Upper lobe of left lung (tissue), 6 donors: ENCODE data around the gene ITGA4. TPM values are rescaled to one million over a fixed set of nuclear protein-coding genes. Genes with fewer than 3 reads are reported as not detected.

Experiments
- ATAC-seq, 2 donors: fragments of 200-7000 bp; cut with Tn5 transposase; one replicate each; pipeline ENCODE4 v1.9.1; 2022; ENCODE audit warnings: mild to moderate bottlenecking in 2 of 2, moderate library complexity in 2 of 2; ENCODE audit not compliant: low FRiP score in 2 of 2
- DNase-seq, 2 donors: peaks; one replicate each; pipeline ENCODE4 v3.0.0-alpha.2; 2019 to 2020
- H3K27ac ChIP-seq, 4 donors: fragments of 200-600 bp; sonication (generic); one replicate each; pipeline ENCODE4 v1.5.1; 2016 to 2019
- H3K27me3 ChIP-seq, 4 donors: fragments of 200-600 bp; sonication (generic); one replicate each; pipeline ENCODE4 v1.5.1; 2017 to 2019
- H3K36me3 ChIP-seq, 4 donors: fragments of 200-600 bp; sonication (generic); one replicate each; pipeline ENCODE4 v1.5.1; 2016 to 2019
- H3K4me1 ChIP-seq, 4 donors: fragments of 200-600 bp; sonication (generic); one replicate each; pipeline ENCODE4 v1.5.1; 2018 to 2019
- H3K4me3 ChIP-seq, 4 donors: fragments of 200-600 bp; sonication (generic); one replicate each; pipeline ENCODE4 v1.5.1; 2017 to 2019; ENCODE audit warnings: mild to moderate bottlenecking in 2 of 4, moderate library complexity in 1 of 4
- H3K9me3 ChIP-seq, 4 donors: fragments of 200-600 bp; sonication (generic); one replicate each; pipeline ENCODE4 v1.5.1; 2018 to 2019
- CTCF ChIP-seq, 6 experiments: fragments of 450-650 bp in 4 of 6; fragments of 200-600 bp in 2 of 6; sonication (generic) in 2 of 6; IDR thresholded peaks; one replicate each; pipeline ENCODE4 v1.5.1; 2016 to 2019; ENCODE audit warnings: antibody characterized with exemption in 6 of 6
- EP300 ChIP-seq, 4 donors: sonication (generic); formaldehyde crosslinking; IDR thresholded peaks; one replicate each; pipeline ENCODE4 v1.5.1; 2017; ENCODE audit warnings: antibody characterized with exemption in 4 of 4, control low read depth in 2 of 4
- POLR2A ChIP-seq, 4 donors: fragments of 450-650 bp; IDR thresholded peaks; one replicate each; pipeline ENCODE4 v1.5.1; 2016 to 2017; ENCODE audit warnings: antibody characterized with exemption in 4 of 4, mild to moderate bottlenecking in 2 of 4
- POLR2AphosphoS5 ChIP-seq, 2 donors: sonication (generic); formaldehyde crosslinking; IDR thresholded peaks; one replicate each; pipeline ENCODE4 v1.5.1; 2017; ENCODE audit warnings: antibody characterized with exemption in 2 of 2
- WGBS, 2 donors: methylation state at CpG; one replicate each; pipeline ENCODE4 v1.1.5; 2017 to 2018; 5-methylcytosine and 5-hydroxymethylcytosine counted together
- total RNA-seq, 6 donors: library from RNA; depleted of rRNA in 4 of 6; stranded (reverse); fragments of >200 nt in 4 of 6; gene quantifications; one replicate each; pipeline versions ENCODE4 v1.1.0 to v1.2.1, GENCODE V29; 2016 to 2021
- donor health status: DM: no; HTN: no; CAD: no; lungs with moderate emphysema.
- donor health status: DM: no; HTN: yes; CAD: no; lungs with severe emphysema.

Gene ITGA4
- total RNA-seq, 6 donors from 2014 or later: 13.9 to 30.5 (median 23.9) TPM

GRCh38 chr2:181566334-181567032 is 109.3 kb downstream of the ITGA4 start:
- 88 to 93% methylated on average over 6 of the region's 6 CpGs for WGBS, 2 donors
- ATAC-seq: no peak

DNA sequence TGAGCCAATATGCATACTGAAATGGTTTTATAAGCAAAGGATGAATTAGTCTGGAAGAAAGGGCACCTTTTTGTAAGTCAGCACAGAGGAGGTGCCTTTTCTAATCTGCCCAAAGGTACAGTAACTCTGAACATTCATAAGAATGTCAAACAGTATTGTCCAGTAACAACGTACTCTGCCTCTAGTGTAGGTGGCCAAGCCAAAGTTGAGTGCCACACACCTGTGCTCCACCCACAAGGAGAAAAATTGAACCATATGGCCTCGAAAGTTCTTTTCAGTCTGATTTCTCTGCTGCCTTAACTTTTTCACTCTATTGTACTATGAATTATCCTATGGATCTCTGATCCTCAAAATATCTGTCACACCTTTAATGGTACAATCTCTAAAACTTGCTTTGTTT is 112.9 kb downstream of the ITGA4 start:
- H3K27me3 ChIP-seq: no peaks in the 10 kb centered on the region
- H3K4me1 ChIP-seq: no peaks in the 10 kb centered on the region
- WGBS, 2 donors: 79 to 85% methylated on average over 2 of the region's 2 CpGs
- no peak for ATAC-seq
- TF ChIP-seq POLR2AphosphoS5 (IDR thresholded peaks at IDR 0.05) (no peak), CTCF (IDR thresholded peaks at IDR 0.05) (no peak), POLR2A (IDR thresholded peaks at IDR 0.05) (no peak), EP300 (IDR thresholded peaks at IDR 0.05) (no peak)
- no peaks in the 10 kb centered on the region for H3K9me3 ChIP-seq
- H3K36me3 ChIP-seq: no peaks in the 10 kb centered on the region
- no peak overlapping the region for H3K4me3 ChIP-seq
- H3K27ac ChIP-seq: no peak overlapping the region
- DNase-seq: no peak

More at GRCh38 chr2:181566334-181567032, 109.3 kb downstream of the ITGA4 start:
- DNase-seq: no peak
- no peak overlapping the region for H3K4me3 ChIP-seq
- H3K36me3 ChIP-seq: no peaks in the 10 kb centered on the region
- H3K9me3 ChIP-seq: no peaks in the 10 kb centered on the region
- no peak overlapping the region for H3K27ac ChIP-seq
- TF ChIP-seq EP300 (IDR thresholded peaks at IDR 0.05) (no peak), POLR2A (IDR thresholded peaks at IDR 0.05) (no peak), CTCF (IDR thresholded peaks at IDR 0.05) (no peak), POLR2AphosphoS5 (IDR thresholded peaks at IDR 0.05) (no peak)
- H3K4me1 ChIP-seq: no peaks in the 10 kb centered on the region
- no peaks in the 10 kb centered on the region for H3K27me3 ChIP-seq

- TF ChIP-seq CTCF (IDR thresholded peaks at IDR 0.05) (peak in 1 of 6 experiments; percentile 12), POLR2A (IDR thresholded peaks at IDR 0.05) (no peak), EP300 (IDR thresholded peaks at IDR 0.05) (no peak), POLR2AphosphoS5 (IDR thresholded peaks at IDR 0.05) (no peak)
- H3K27me3 ChIP-seq: no peaks in the 10 kb centered on the region
- no peaks in the 10 kb centered on the region for H3K9me3 ChIP-seq
- DNase-seq: no peak
- H3K36me3 ChIP-seq: no peaks in the 10 kb centered on the region
- H3K4me3 ChIP-seq: no peak overlapping the region
- no peak for ATAC-seq
- H3K27ac ChIP-seq: no peak overlapping the region
- peaks cover 0 to 5% (median 0%) of the 10 kb centered on the region in 4 donors for H3K4me1 ChIP-seq
- WGBS, 2 donors: 76 to 78% methylated on average over 4 of the region's 4 CpGs
Observed at GRCh38 chr2:181570833-181571661, 113.9 kb downstream of the ITGA4 start.

DNA sequence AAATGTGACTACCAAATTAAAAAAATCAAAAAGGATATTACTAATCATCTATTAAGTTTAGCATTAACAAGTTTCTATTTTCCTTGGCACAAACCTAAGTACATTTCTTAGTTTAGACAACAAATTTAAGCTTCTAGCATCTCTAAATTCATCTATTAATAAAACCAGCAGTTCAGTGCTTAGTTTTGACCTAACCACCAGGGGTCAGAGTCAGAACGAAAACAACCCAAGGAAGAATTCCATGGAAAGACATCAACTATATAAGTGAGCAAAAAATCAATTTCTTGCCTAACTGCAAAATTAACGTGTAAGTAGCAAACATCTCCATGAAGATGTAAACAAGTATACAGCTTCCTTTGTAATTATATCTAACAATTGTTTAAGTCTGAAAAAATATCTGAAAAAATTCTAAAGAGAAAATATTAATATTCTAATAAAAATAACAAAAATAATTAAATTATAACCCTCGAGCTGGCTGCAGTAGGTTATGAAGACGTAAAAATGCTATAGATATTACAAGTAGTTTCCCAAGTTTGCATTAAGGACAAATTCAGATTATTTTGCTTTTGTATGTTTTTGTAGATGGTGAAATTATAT is 116.1 kb downstream of the ITGA4 start:
- DNase-seq (no peak), ATAC-seq (no peak)
- TF ChIP-seq EP300 (IDR thresholded peaks at IDR 0.05) (no peak), CTCF (IDR thresholded peaks at IDR 0.05) (peak in 1 of 6 experiments; percentile 19)
- 46 to 47% methylated on average over 4 of the region's 4 CpGs for WGBS, 2 donors
- no peaks in the 10 kb centered on the region for H3K27me3 ChIP-seq
- H3K27ac ChIP-seq: no peak overlapping the region
- H3K4me1 ChIP-seq: peaks cover 0 to 5% (median 0%) of the 10 kb centered on the region in 4 donors
- H3K9me3 ChIP-seq: no peaks in the 10 kb centered on the region
- no peak overlapping the region for H3K4me3 ChIP-seq
- no peaks in the 10 kb centered on the region for H3K36me3 ChIP-seq
